Activated CD8-positive, alpha-beta memory T cell treated with anti-CD3 and anti-CD28 coated beads, Interleukin-2, amount 10 ng/mL, durations not matched to agents 7 days and 5 days (primary cell): Measurements from ENCODE around the gene TNRC6C. TPM values are rescaled to one million over a fixed set of nuclear protein-coding genes. Genes with fewer than 3 reads are reported as not detected.
"Not testable (repeated sequence)": the region's sequence is repeated elsewhere in the genome, so short reads cannot be mapped to it uniquely, and the experiment has no call there.

Experiments used
- ATAC-seq: fragments of 150-1000 bp; cut with Tn5 transposase; one replicate; pipeline ENCODE4 v1.10.0; 2021; ENCODE audit warnings: moderate library complexity
- CTCF ChIA-PET: fragments of 350-600 bp; sonication (Branson Sonifier 250); formaldehyde crosslinking; loops from one replicate; lab custom pipeline; 2021; ENCODE audit warnings: antibody characterized with exemption; lab: Charles Lee
- DNase-seq: peaks from one replicate; pipeline ENCODE4 v3.0.0-alpha.2; 2020
- H3K27ac Mint-ChIP-seq: one replicate; pipeline ENCODE4 v1.8.0; 2021; ENCODE audit warnings: mild to moderate bottlenecking, mixed read lengths
- H3K27me3 Mint-ChIP-seq: one replicate; pipeline ENCODE4 v1.8.0; 2021; ENCODE audit warnings: mixed read lengths
- H3K36me3 Mint-ChIP-seq: one replicate; pipeline ENCODE4 v1.8.0; 2021; ENCODE audit warnings: mild to moderate bottlenecking, mixed read lengths
- H3K4me1 Mint-ChIP-seq: one replicate; pipeline ENCODE4 v1.8.0; 2021; ENCODE audit warnings: mixed read lengths
- H3K4me3 Mint-ChIP-seq: one replicate; pipeline ENCODE4 v1.8.0; 2021; ENCODE audit warnings: mild to moderate bottlenecking, moderate library complexity, mixed read lengths
- H3K9me3 Mint-ChIP-seq: one replicate; pipeline ENCODE4 v1.8.0; 2022; ENCODE audit warnings: low read depth, mixed read lengths
- total RNA-seq, 2 experiments: library from RNA; stranded (reverse); gene quantifications; one replicate each; pipeline ENCODE4 v1.2.3, GENCODE V29; 2021

Gene TNRC6C
- total RNA-seq, 2 experiments from 2014 or later = 24.9 to 39.3 TPM

GRCh38 chr17:78111016-78111726, 152.7 kb downstream of the TNRC6C start:
- H3K4me1 Mint-ChIP-seq = peaks cover 31% of the 10 kb centered on the region
- ATAC-seq = no peak
- no peak overlapping the region for H3K4me3 Mint-ChIP-seq
- H3K27ac Mint-ChIP-seq = no peak overlapping the region
- peaks cover 30% of the 10 kb centered on the region for H3K36me3 Mint-ChIP-seq
- H3K27me3 Mint-ChIP-seq = no peaks in the 10 kb centered on the region
- CTCF ChIA-PET = interaction anchor here (0.7 to 12.5 kb wide), 6 partner anchors 11 to 140 kb away, joined by 3 to 257 read pairs (median 19); partner anchors contain the start of genes TMC6 and TMC8
- peak; percentile 39 for DNase-seq
- no peaks in the 10 kb centered on the region for H3K9me3 Mint-ChIP-seq

DNA sequence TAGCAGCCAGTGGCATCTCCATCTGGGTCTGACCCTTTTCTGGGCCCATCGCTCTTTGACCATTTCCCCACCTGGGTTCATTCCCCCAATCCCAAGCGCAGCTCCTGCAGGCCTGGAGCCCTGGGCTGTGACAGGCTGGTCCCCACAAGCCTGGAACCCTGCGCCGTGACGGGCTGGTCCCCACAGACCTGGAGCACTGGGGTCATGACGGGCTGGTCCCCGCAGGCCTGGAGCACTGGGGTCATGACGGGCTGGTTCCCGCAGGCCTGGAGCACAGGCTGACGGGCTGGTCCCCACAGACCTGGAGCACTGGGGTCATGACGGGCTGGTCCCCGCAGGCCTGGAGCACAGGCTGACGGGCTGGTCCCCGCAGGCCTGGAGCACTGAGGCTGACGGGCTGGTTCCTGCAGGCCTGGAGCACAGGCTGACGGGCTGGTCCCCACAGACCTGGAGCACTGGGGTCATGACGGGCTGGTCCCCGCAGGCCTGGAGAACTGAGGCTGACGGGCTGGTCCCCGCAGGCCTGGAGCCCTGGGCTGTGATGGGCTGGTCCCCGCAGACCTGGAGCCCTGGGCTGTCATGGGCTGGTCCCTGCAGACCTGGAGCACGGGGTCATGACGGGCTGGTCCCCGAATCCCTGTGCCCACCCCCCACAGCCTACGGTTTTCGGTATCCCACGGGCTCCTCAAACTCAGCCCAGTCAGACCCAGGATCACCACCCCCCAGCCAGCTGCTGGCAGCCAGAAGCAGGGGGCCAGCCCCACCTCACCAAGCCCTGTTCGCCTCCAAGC, 153.4 kb downstream of the TNRC6C start:
- peaks cover 32% of the 10 kb centered on the region for H3K36me3 Mint-ChIP-seq

GRCh38 chr17:78112518-78113471, 154.3 kb downstream of the TNRC6C start:
- CTCF ChIA-PET = interaction anchor here (0.6 to 12.5 kb wide), 18 partner anchors 9 to 186 kb away, joined by 3 to 257 read pairs (median 4); partner anchors contain the start of genes AFMID, TK1, TMC6 and TMC8
- ATAC-seq = peak; percentile 64

More for the DNA sequence above, 153.4 kb downstream of the TNRC6C start:
- Mint-ChIP-seq H3K9me3 (no peaks in the 10 kb centered on the region), H3K4me3 (no peak overlapping the region), H3K4me1 (peaks cover 32% of the 10 kb centered on the region), H3K27me3 (no peaks in the 10 kb centered on the region), H3K27ac (no peak overlapping the region)
- peak; percentile 39 for DNase-seq
- CTCF ChIA-PET = interaction anchor here (0.7 to 12.5 kb wide), 15 partner anchors 10 to 144 kb away, joined by 3 to 257 read pairs (median 4); partner anchors contain the start of genes TMC6 and TMC8
- no peak for ATAC-seq

DNA sequence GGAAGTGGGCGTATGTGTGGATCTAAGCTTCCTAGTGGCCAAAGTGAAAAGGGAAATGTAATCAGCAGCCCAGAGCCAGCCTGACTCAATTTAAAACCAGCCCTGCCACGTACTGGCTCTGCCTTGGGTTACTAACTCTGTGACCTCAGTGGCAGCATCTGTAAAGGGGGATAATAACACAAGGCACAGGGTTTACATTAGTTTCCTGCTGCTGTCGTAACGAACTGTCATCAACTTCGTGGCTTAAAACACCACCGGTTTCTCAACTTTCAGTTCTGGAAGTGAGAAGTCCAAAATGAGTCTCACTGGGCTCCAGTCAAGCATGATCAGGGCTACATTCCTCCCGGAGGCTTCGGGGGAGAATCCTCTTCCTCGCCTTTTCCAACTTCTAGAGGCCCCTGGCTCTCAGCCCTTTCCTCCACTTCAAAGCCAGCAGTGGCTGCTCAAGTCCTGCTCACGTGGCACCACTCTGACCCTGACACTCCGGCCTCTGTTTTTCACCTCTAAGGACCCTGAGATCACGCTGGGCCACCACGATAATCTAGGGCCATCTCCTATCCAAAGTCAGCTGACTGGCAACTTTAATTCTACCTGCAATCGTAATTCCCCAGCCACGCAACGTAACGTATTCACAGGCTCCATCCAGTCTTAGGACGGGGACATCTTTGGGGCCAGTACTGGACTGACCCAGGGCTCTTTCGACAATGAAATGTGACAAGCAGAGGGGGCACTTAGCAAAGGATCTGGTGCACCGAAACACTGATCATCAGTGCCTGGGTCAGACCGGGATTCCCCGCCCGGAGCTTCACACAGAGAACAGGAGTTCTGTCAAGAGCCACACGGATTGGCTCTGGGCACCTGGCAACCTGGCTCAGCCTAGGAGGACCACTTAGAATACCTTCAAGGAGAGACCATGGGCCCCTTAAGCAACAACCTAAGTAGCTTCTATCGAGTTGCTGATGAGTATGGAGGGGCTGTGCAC, 155.6 kb downstream of the TNRC6C start:
- peaks cover 36% of the 10 kb centered on the region for H3K4me1 Mint-ChIP-seq
- no peak overlapping the region for H3K4me3 Mint-ChIP-seq
- peaks cover 36% of the 10 kb centered on the region for H3K36me3 Mint-ChIP-seq
- peak; percentile 87 for ATAC-seq
- CTCF ChIA-PET = interaction anchor here (1.0 to 12.5 kb wide), 9 partner anchors 8 to 137 kb away, joined by 3 to 257 read pairs (median 6); partner anchors contain the start of genes AFMID, TK1, TMC6 and TMC8
- H3K27me3 Mint-ChIP-seq = no peaks in the 10 kb centered on the region
- no peaks in the 10 kb centered on the region for H3K9me3 Mint-ChIP-seq
- peak overlapping the region; percentile 86 for H3K27ac Mint-ChIP-seq
- peak; percentile 84 for DNase-seq

More at GRCh38 chr17:78112518-78113471, 154.3 kb downstream of the TNRC6C start:
- Mint-ChIP-seq H3K27ac (peak overlapping the region; percentile 86), H3K27me3 (no peaks in the 10 kb centered on the region), H3K4me1 (peaks cover 34% of the 10 kb centered on the region), H3K36me3 (peaks cover 34% of the 10 kb centered on the region), H3K9me3 (no peaks in the 10 kb centered on the region), H3K4me3 (no peak overlapping the region)
- DNase-seq = peak; percentile 83

DNA sequence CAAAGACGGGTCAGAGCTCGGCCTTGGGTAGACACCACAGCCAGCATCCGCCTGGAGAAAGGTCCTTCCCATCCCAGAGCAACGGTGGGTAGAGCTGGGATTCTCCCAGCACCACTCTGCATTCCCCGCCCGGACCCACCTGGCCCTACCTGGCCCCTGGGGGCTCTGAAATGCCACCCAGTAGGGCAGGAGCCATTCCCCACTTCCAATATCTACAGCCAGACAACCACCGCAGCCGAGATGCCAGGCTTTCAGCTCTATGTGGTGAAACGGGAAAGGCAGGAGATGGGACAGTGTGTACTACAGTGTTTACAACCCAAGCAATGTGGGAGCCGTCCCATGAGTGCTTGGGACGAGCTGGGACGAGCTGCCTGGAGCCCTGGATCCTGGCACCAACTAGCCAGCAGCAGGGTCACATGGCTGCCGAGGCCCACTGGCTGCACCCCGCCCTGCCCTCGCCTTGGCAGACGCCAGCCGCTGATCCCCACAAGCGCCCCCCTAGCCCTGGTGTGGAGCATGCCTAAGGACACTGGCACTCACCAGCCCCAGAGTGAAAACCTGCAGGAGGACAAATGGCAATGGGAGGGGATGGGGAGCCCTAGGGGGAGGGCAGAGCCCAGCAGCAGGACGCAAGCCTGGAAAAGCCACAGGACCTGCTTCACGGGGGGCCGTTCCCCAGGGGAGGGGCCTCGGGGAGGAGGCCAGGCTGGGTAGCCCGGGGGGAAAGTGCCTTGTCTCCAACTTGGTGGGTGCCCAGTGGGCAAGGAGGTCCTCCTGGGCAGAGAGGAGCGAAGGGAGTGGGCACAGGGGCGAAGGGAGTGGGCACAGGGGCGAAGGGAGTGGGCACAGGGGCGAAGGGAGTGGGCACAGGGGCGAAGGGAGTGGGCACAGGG, 156.6 kb downstream of the TNRC6C start:
- Mint-ChIP-seq H3K27ac (peak overlapping the region; percentile 86), H3K4me3 (no peak overlapping the region), H3K4me1 (peaks cover 38% of the 10 kb centered on the region), H3K9me3 (no peaks in the 10 kb centered on the region), H3K27me3 (no peaks in the 10 kb centered on the region), H3K36me3 (peaks cover 32% of the 10 kb centered on the region)
- CTCF ChIA-PET = interaction anchor here (1.6 to 12.5 kb wide), 4 partner anchors 7 to 62 kb away, joined by 4 to 257 read pairs (median 23); partner anchors contain the start of genes TMC6 and TMC8
- DNase-seq = no peak
- no peak for ATAC-seq

DNA sequence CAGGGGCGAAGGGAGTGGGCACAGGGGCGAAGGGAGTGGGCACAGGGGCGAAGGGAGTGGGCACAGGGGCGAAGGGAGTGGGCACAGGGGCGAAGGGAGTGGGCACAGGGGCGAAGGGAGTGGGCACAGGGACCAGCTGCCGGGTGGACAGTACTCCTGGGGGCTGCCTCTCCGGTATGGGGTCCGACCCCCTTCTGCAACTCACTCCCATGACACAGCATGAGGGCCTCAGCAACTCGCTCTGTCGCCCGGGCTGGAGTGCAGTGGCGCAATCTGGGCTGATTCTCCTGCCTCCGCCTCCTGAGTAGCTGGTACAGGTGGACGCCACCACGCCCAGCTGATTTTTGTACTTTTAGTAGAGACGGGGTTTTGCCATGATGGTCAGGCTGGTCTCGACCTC, 157.3 kb downstream of the TNRC6C start:
- Mint-ChIP-seq H3K4me1 (peaks cover 43% of the 10 kb centered on the region), H3K36me3 (peaks cover 33% of the 10 kb centered on the region)
- H3K9me3 Mint-ChIP-seq, H3K4me3 Mint-ChIP-seq, DNase-seq, H3K27me3 Mint-ChIP-seq, ATAC-seq, H3K27ac Mint-ChIP-seq: not testable (repeated sequence)
- CTCF ChIA-PET = interaction anchor here (1.3 to 12.5 kb wide), 2 partner anchors 16 to 60 kb away, joined by 4 to 257 read pairs; partner anchors contain the start of genes TMC6 and TMC8

- Mint-ChIP-seq H3K27ac (no peak overlapping the region), H3K4me3 (no peak overlapping the region), H3K9me3 (no peaks in the 10 kb centered on the region), H3K4me1 (peaks cover 49% of the 10 kb centered on the region), H3K36me3 (peaks cover 32% of the 10 kb centered on the region), H3K27me3 (no peaks in the 10 kb centered on the region)
- no peak for DNase-seq
- ATAC-seq = no peak
- CTCF ChIA-PET = interaction anchor here (0.7 to 12.5 kb wide), 3 partner anchors 16 to 102 kb away, joined by 3 to 257 read pairs (median 4); partner anchors contain the start of genes TMC6 and TMC8
These were observed 157.9 kb downstream of the TNRC6C start for GRCh38 chr17:78116411-78116810.

GRCh38 chr17:78117027-78117981, 158.8 kb downstream of the TNRC6C start:
- Mint-ChIP-seq H3K4me1 (peaks cover 58% of the 10 kb centered on the region), H3K4me3 (no peak overlapping the region), H3K27ac (peak overlapping the region; percentile 35), H3K36me3 (peaks cover 41% of the 10 kb centered on the region), H3K27me3 (no peaks in the 10 kb centered on the region), H3K9me3 (no peaks in the 10 kb centered on the region)
- DNase-seq = no peak
- no peak for ATAC-seq
- CTCF ChIA-PET = interaction anchor here (1.3 to 13.4 kb wide), 4 partner anchors 10 to 59 kb away, joined by 4 to 257 read pairs (median 92); partner anchors contain the start of genes TMC6 and TMC8

- Mint-ChIP-seq H3K9me3 (no peaks in the 10 kb centered on the region), H3K4me3 (no peak overlapping the region), H3K27ac (no peak overlapping the region), H3K27me3 (no peaks in the 10 kb centered on the region), H3K4me1 (peaks cover 58% of the 10 kb centered on the region), H3K36me3 (peaks cover 48% of the 10 kb centered on the region)
- ATAC-seq = no peak
- DNase-seq = no peak
- CTCF ChIA-PET = interaction anchor here (1.5 to 13.4 kb wide), 4 partner anchors 9 to 34 kb away, joined by 4 to 179 read pairs (median 6); partner anchors contain the start of gene TMC8
These were observed 160.3 kb downstream of the TNRC6C start for GRCh38 chr17:78118801-78119241.

- H3K36me3 Mint-ChIP-seq = peaks cover 45% of the 10 kb centered on the region
- DNase-seq (no peak), ATAC-seq (no peak)
- H3K4me3 Mint-ChIP-seq = peak overlapping the region; percentile 76
- H3K4me1 Mint-ChIP-seq = peaks cover 54% of the 10 kb centered on the region
- peak overlapping the region; percentile 49 for H3K27ac Mint-ChIP-seq
- no peaks in the 10 kb centered on the region for H3K27me3 Mint-ChIP-seq
- H3K9me3 Mint-ChIP-seq = no peaks in the 10 kb centered on the region
- CTCF ChIA-PET = interaction anchor here (0.7 to 13.4 kb wide), 3 partner anchors 16 to 56 kb away, joined by 3 to 179 read pairs (median 4); no protein-coding TSS in a partner anchor
These were observed 162.0 kb downstream of the TNRC6C start for GRCh38 chr17:78120537-78120936.
